Endothelial cell of umbilical vein (primary cell): ENCODE measurements around the gene MANF. TPM values are rescaled to one million over a fixed set of nuclear protein-coding genes. Genes with fewer than 3 reads are reported as not detected.

ENCODE experiments used
- BruUV-seq: library from RNA; stranded (reverse); fragments of 400-500 nt; replicated peaks from 2 replicates; lab custom pipeline; 2021; lab: Mats Ljungman, UMichigan
- CTCF ChIA-PET: fragments of 300-600, 350-600 bp; sonication (Branson Sonifier 250); formaldehyde crosslinking; loops from one replicate; lab custom pipeline; 2021; ENCODE audit warnings: antibody characterized with exemption, inconsistent platforms; lab: Charles Lee
- POLR2A ChIA-PET: fragments of 300-600, 350-600 bp; sonication (Branson Sonifier 250); formaldehyde crosslinking; loops from one replicate; lab custom pipeline; 2021; ENCODE audit warnings: antibody characterized with exemption, inconsistent platforms; lab: Charles Lee
- DNase-seq: peaks from one replicate; pipeline ENCODE4 v3.0.0-alpha.2; 2011; ENCODE audit warnings: low read depth, low spot score
- FAIRE-seq: peaks from 2 replicates; lab custom pipeline; 2011; peaks lifted over from hg19 to GRCh38; lab: Jason Lieb, UNC
- H2AFZ ChIP-seq: 2 replicates; pipeline ENCODE4 v1.6.0; 2012; ENCODE audit warnings: low read depth, low read length, control low read depth, inconsistent platforms
- H3K27ac ChIP-seq: 2 replicates; pipeline ENCODE4 v1.5.1; 2011; ENCODE audit warnings: low read depth, mild to moderate bottlenecking, control low read depth, low read length, moderate library complexity; ENCODE audit not compliant: insufficient read depth
- H3K27me3 ChIP-seq, 2 experiments: 2 replicates each; pipeline versions ENCODE4 v1.6.0 to v1.6.1; 2011; ENCODE audit warnings: low read length in 2 of 2, mixed read lengths in 1 of 2; ENCODE audit not compliant: control insufficient read depth in 2 of 2, insufficient read depth in 2 of 2
- H3K36me3 ChIP-seq, 2 experiments: 2 replicates in 1 of 2; 3 replicates in 1 of 2; pipeline ENCODE4 v1.5.1; 2011; ENCODE audit warnings: low read length in 2 of 2, mild to moderate bottlenecking in 1 of 2, moderate library complexity in 1 of 2; ENCODE audit not compliant: control insufficient read depth in 2 of 2, insufficient read depth in 2 of 2; ENCODE audit errors: extremely low read depth in 1 of 2
- H3K4me1 ChIP-seq: 3 replicates; pipeline ENCODE4 v1.5.1; 2011; ENCODE audit warnings: mild to moderate bottlenecking, low read length; ENCODE audit not compliant: control insufficient read depth, insufficient read depth; ENCODE audit errors: extremely low read depth
- H3K4me2 ChIP-seq: 2 replicates; pipeline ENCODE4 v1.6.1; 2011; ENCODE audit warnings: low read length, control low read depth, mixed read lengths; ENCODE audit not compliant: insufficient read depth
- H3K4me3 ChIP-seq, 3 experiments: fragments of 200-600 bp in 1 of 3; sonication (generic), shearing (Covaris generic) in 1 of 3; replicated peaks in 1 of 3; 2 replicates each; pipeline ENCODE4 v1.5.1; 2011 to 2016; ENCODE audit warnings: control low read depth in 3 of 3, low read length in 3 of 3, mild to moderate bottlenecking in 2 of 3, inconsistent platforms in 1 of 3, low read depth in 1 of 3, moderate library complexity in 1 of 3; ENCODE audit not compliant: insufficient read depth in 1 of 3
- H3K79me2 ChIP-seq: 2 replicates; pipeline ENCODE4 v1.6.0; 2012; ENCODE audit warnings: low read length, inconsistent platforms; ENCODE audit not compliant: control insufficient read depth, insufficient read depth
- H3K9ac ChIP-seq: replicated peaks from 2 replicates; pipeline ENCODE3; 2011; ENCODE audit warnings: low read length, control low read depth; ENCODE audit not compliant: insufficient read depth; ENCODE audit errors: extremely low read depth
- H3K9me1 ChIP-seq: replicated peaks from 3 replicates; pipeline ENCODE4 v1.6.0; 2011; ENCODE audit warnings: mild to moderate bottlenecking, low read length; ENCODE audit not compliant: control insufficient read depth, insufficient read depth; ENCODE audit errors: extremely low read depth
- H3K9me3 ChIP-seq: replicated peaks from 2 replicates; pipeline ENCODE4 v1.5.1; 2012; ENCODE audit warnings: low read length, inconsistent platforms; ENCODE audit not compliant: control insufficient read depth, insufficient read depth
- H4K20me1 ChIP-seq: replicated peaks from 2 replicates; pipeline ENCODE3; 2011; ENCODE audit warnings: mild to moderate bottlenecking, low read length; ENCODE audit not compliant: control insufficient read depth, insufficient read depth; ENCODE audit errors: extremely low read depth
- CTCF ChIP-seq, 2 donors: IDR thresholded peaks; 1 replicate in 1 of 2; 2 replicates in 1 of 2; pipeline ENCODE4 v1.5.1; 2011; ENCODE audit warnings: low read length in 2 of 2, mild to moderate bottlenecking in 2 of 2, moderate library complexity in 2 of 2, control low read depth in 1 of 2, inconsistent platforms in 1 of 2, low read depth in 1 of 2; ENCODE audit not compliant: insufficient read depth in 1 of 2; ENCODE audit errors: extremely low read depth in 1 of 2
- EZH2 ChIP-seq: IDR thresholded peaks from 2 replicates; pipeline ENCODE4 v1.6.1; 2012; ENCODE audit warnings: borderline replicate concordance, low read depth, mild to moderate bottlenecking, moderate library complexity, low read length, inconsistent platforms; ENCODE audit not compliant: severe bottlenecking
- FOS ChIP-seq: IDR thresholded peaks from 2 replicates; pipeline ENCODE4 v1.6.1; 2011; ENCODE audit warnings: mild to moderate bottlenecking, low read length, moderate library complexity, borderline replicate concordance; ENCODE audit not compliant: insufficient read depth
- GATA2 ChIP-seq: IDR thresholded peaks from 2 replicates; pipeline ENCODE4 v1.7.0; 2011; ENCODE audit warnings: low read depth, mild to moderate bottlenecking, moderate library complexity, mixed read lengths, low read length; ENCODE audit not compliant: insufficient read length, insufficient read depth
- JUN ChIP-seq: IDR thresholded peaks from 2 replicates; pipeline ENCODE4 v1.6.1; 2011; ENCODE audit warnings: borderline replicate concordance, low read depth; ENCODE audit not compliant: insufficient read length, insufficient read depth
- MAX ChIP-seq: IDR thresholded peaks from 2 replicates; pipeline ENCODE4 v1.6.1; 2011; ENCODE audit not compliant: insufficient read depth, insufficient read length
- MYC ChIP-seq: IDR thresholded peaks from one replicate; pipeline ENCODE4 v1.6.1; 2011; ENCODE audit warnings: mild to moderate bottlenecking, low read depth, low read length
- POLR2A ChIP-seq: IDR thresholded peaks from 2 replicates; pipeline ENCODE4 v1.6.1; 2012; ENCODE audit warnings: low read depth, mild to moderate bottlenecking, control low read depth, low read length
- POLR2AphosphoS5 ChIP-seq: IDR thresholded peaks from 2 replicates; pipeline ENCODE4 v1.6.1; 2012; ENCODE audit warnings: low read depth, mild to moderate bottlenecking, control low read depth, low read length, moderate library complexity; ENCODE audit not compliant: insufficient read depth
- dilution Hi-C: fragments of 300-500 bp; cut with MboI; formaldehyde crosslinking; loops from one replicate; pipeline ENCODE4 v1.15.0; 2019; ENCODE audit warnings: low sequenced_read_pairs; ENCODE audit not compliant: extremely low pct_ligation_motif_present
- intact Hi-C: fragments of 100-400 bp; cut with micrococcal nuclease; formaldehyde crosslinking; loops from one replicate; pipeline ENCODE4 v1.10.0; 2022
- polyA plus RNA-seq, 4 experiments: library from polyadenylated mRNA; depleted of rRNA in 3 of 4; stranded (reverse) in 3 of 4; unstranded in 1 of 4; fragments of >200 nt; gene quantifications; 2 replicates each; pipeline versions ENCODE4 v1.2.1 to v1.2.3, GENCODE V29; 2011 to 2012; ENCODE audit warnings: missing spikeins in 1 of 4
- total RNA-seq: library from RNA; stranded (reverse); gene quantifications from 2 replicates; pipeline ENCODE4 v1.2.3, GENCODE V29; 2021

The MANF gene
- total and polyA plus RNA-seq, 2 donors (not counting 3 experiments of a cell fraction or from before 2014, with no cell fraction given): 100 to 248 TPM

- dilution Hi-C loops (no loop called here), intact Hi-C loops (no loop called here)
- FAIRE-seq (no peak), DNase-seq (no peak)
- H2AFZ ChIP-seq: no peak overlapping the region
- H4K20me1 ChIP-seq: no peaks in the 10 kb centered on the region
- no peak overlapping the region for H3K9ac ChIP-seq
- peaks cover 54% of the 10 kb centered on the region for H3K79me2 ChIP-seq
- no peak overlapping the region for H3K4me2 ChIP-seq
- CTCF ChIA-PET: interaction anchor here (0.8 to 1.0 kb wide), 2 partner anchors 13 to 273 kb away, joined by 3 read pairs; no protein-coding TSS in a partner anchor
- POLR2A ChIA-PET: no interaction called here
- BruUV-seq: no TSS peak
- peaks cover 28% of the 10 kb centered on the region for H3K4me1 ChIP-seq
- TF ChIP-seq JUN: no peak
- no peak for TF ChIP-seq FOS
- TF ChIP-seq EZH2: no peak
- no peak for TF ChIP-seq POLR2A
- no peak for TF ChIP-seq GATA2
- no peak for TF ChIP-seq POLR2AphosphoS5
- no peak for TF ChIP-seq MYC
- TF ChIP-seq MAX: no peak
- no peak for TF ChIP-seq CTCF (IDR thresholded peaks at IDR 0.05; ENCODE audit: extremely low read depth in 1 of 2, insufficient read depth in 1 of 2, low read depth in 1 of 2, low read length in 2 of 2)
- no peaks in the 10 kb centered on the region for H3K27me3 ChIP-seq
- H3K4me3 ChIP-seq: no peak overlapping the region
- H3K36me3 ChIP-seq: peaks cover 17 to 25% of the 10 kb centered on the region in 2 experiments
- H3K9me1 ChIP-seq: no peaks in the 10 kb centered on the region
- no peaks in the 10 kb centered on the region for H3K9me3 ChIP-seq
- H3K27ac ChIP-seq: no peak overlapping the region
These were observed 11.3 kb downstream of the MANF start for GRCh38 chr3:51396401-51396800.
